Activated CD4-positive, alpha-beta memory T cell treated with anti-CD3 and anti-CD28 coated beads, Interleukin-2, amount 10 ng/mL, durations not matched to agents 7 days and 5 days (primary cell): ENCODE results near the gene LHFPL6. TPM values are rescaled to one million over a fixed set of nuclear protein-coding genes. Genes with fewer than 3 reads are reported as not detected.

ENCODE experiments used
- CTCF ChIA-PET: fragments of 350-600 bp; sonication (Branson Sonifier 250); formaldehyde crosslinking; loops from one replicate; lab custom pipeline; 2021; ENCODE audit warnings: antibody characterized with exemption, inconsistent platforms; lab: Charles Lee
- POLR2A ChIA-PET: fragments of 350-600 bp; sonication (Branson Sonifier 250); formaldehyde crosslinking; loops from one replicate; lab custom pipeline; 2021; ENCODE audit warnings: antibody characterized with exemption; lab: Charles Lee
- DNase-seq: peaks from one replicate; pipeline ENCODE4 v3.0.0-alpha.2; 2020
- H3K27ac Mint-ChIP-seq: one replicate; pipeline ENCODE4 v1.8.0; 2021; ENCODE audit warnings: mild to moderate bottlenecking, mixed read lengths
- H3K27me3 Mint-ChIP-seq: one replicate; pipeline ENCODE4 v1.8.0; 2021; ENCODE audit warnings: mixed read lengths
- H3K36me3 Mint-ChIP-seq: one replicate; pipeline ENCODE4 v1.8.0; 2021; ENCODE audit warnings: low read depth, mixed read lengths
- H3K4me1 Mint-ChIP-seq: one replicate; pipeline ENCODE4 v1.8.0; 2021; ENCODE audit warnings: mixed read lengths
- H3K4me3 Mint-ChIP-seq: one replicate; pipeline ENCODE4 v1.8.0; 2021; ENCODE audit warnings: mild to moderate bottlenecking, mixed read lengths
- H3K9me3 Mint-ChIP-seq: one replicate; pipeline ENCODE4 v1.8.0; 2021; ENCODE audit warnings: mixed read lengths
- total RNA-seq, 2 experiments: library from RNA; stranded (reverse); gene quantifications; one replicate each; pipeline ENCODE4 v1.2.3, GENCODE V29; 2021

Gene LHFPL6
- total RNA-seq, 2 experiments from 2014 or later: 1.1 to 1.2 TPM

DNA sequence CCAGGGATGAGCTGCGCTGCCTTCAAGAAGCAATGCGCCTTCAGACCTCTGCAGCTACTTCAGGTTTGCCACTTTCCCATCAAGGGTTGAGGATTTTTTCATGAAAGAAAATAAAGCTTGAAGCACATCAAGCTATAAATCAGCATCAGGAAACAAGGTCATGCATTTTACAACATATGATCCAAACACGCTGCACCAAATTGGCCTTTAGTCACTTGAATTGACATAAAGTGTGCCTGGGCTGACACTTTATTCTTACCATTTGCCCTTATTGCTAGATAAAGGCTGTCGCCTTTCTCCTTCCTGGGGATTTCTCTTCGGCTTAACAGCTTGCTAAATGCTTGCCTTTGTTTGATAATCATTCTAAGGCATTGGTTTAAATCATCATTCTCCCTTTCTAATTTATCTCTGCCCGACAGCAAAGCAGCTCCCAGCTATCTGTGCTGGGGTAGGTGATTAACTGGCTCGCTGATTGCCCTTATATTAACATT is 87.7 kb downstream of the LHFPL6 start:
- no peaks in the 10 kb centered on the region for H3K36me3 Mint-ChIP-seq
- DNase-seq: no peak
- no peaks in the 10 kb centered on the region for H3K9me3 Mint-ChIP-seq
- ChIA-PET CTCF (no interaction called here), POLR2A (no interaction called here)
- H3K4me1 Mint-ChIP-seq: no peaks in the 10 kb centered on the region
- H3K27me3 Mint-ChIP-seq: no peaks in the 10 kb centered on the region
- H3K27ac Mint-ChIP-seq: no peak overlapping the region
- H3K4me3 Mint-ChIP-seq: no peak overlapping the region

DNA sequence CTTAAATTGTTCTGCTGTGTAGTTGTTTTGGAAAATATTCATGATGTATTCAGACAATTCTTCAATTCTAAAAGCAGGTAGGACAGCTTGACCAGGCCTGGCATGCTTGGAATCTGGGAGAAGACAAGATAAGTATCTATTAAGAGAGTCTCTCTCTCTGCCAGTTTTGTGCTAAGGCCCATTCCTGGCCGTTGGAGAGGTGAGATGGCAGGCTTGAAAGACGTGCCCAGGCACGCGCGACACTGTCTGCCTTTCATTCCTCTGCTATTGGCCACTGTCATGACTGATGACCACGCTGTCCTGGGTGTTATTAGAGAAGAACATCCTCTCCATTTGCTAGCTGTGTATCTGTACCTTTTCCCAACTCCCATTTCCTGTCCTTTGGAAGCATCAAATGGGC is 90.3 kb downstream of the LHFPL6 start:
- no peaks in the 10 kb centered on the region for H3K36me3 Mint-ChIP-seq
- no peak overlapping the region for H3K27ac Mint-ChIP-seq
- no peaks in the 10 kb centered on the region for H3K4me1 Mint-ChIP-seq
- no peak for DNase-seq
- H3K9me3 Mint-ChIP-seq: no peaks in the 10 kb centered on the region
- POLR2A ChIA-PET: no interaction called here
- no peaks in the 10 kb centered on the region for H3K27me3 Mint-ChIP-seq
- H3K4me3 Mint-ChIP-seq: no peak overlapping the region
- CTCF ChIA-PET: no interaction called here

DNA sequence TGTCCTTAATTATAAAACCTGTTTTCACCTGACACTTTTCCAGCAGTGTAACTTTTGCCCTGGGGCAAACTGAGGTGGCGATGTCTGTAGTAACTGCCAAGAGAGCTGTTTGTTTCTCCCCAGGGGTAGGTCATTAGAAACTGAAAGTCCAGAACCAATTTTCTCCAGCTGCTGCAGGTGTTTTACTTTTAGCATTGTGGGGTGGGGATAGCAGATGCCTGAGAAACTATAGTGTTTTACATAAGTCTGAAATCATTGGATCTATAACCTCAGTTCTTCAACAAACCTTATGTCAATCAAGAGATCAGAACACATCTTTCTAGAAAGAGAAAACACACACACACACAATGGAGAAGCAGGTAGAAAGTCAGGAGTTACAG is 92.7 kb downstream of the LHFPL6 start:
- H3K4me3 Mint-ChIP-seq: no peak overlapping the region
- no peaks in the 10 kb centered on the region for H3K9me3 Mint-ChIP-seq
- ChIA-PET CTCF (no interaction called here), POLR2A (no interaction called here)
- no peaks in the 10 kb centered on the region for H3K4me1 Mint-ChIP-seq
- no peaks in the 10 kb centered on the region for H3K36me3 Mint-ChIP-seq
- H3K27me3 Mint-ChIP-seq: no peaks in the 10 kb centered on the region
- H3K27ac Mint-ChIP-seq: no peak overlapping the region
- DNase-seq: no peak

DNA sequence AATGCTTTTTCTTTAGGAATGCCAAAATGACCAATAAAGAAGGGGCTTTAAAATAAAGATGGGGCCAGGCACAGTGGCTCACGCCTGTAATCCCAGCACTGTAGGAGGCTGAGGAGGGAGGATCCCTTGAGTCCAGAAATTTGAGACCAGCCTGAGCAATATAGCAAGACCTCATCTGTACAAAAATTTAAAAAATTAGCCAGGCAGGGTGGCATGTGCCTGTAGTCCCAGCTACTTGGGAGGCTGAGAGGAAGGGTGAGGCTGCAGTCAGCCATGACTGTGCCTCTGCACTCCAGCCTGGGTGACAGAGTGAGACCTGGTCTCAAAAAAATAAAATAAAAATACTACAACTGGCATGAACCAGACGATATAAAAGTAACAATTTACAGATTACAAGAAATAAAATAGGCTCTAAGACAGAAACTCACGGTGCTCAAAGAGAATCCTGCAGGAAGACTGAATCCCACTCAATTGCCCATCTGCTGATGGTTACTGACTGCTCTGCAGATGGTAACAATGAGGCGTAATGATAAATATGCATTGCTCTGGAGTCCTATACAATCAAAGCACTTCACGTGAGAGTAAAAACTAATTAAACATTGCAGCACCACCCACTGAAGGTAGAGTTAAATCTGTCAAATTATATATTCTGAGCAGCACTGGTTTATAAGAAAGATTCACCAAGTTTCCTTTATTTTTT is 93.2 kb downstream of the LHFPL6 start:
- DNase-seq: no peak
- no peak overlapping the region for H3K4me3 Mint-ChIP-seq
- H3K9me3 Mint-ChIP-seq: no peaks in the 10 kb centered on the region
- CTCF ChIA-PET: no interaction called here
- no peaks in the 10 kb centered on the region for H3K36me3 Mint-ChIP-seq
- H3K27ac Mint-ChIP-seq: no peak overlapping the region
- POLR2A ChIA-PET: no interaction called here
- no peaks in the 10 kb centered on the region for H3K4me1 Mint-ChIP-seq
- no peaks in the 10 kb centered on the region for H3K27me3 Mint-ChIP-seq

DNA sequence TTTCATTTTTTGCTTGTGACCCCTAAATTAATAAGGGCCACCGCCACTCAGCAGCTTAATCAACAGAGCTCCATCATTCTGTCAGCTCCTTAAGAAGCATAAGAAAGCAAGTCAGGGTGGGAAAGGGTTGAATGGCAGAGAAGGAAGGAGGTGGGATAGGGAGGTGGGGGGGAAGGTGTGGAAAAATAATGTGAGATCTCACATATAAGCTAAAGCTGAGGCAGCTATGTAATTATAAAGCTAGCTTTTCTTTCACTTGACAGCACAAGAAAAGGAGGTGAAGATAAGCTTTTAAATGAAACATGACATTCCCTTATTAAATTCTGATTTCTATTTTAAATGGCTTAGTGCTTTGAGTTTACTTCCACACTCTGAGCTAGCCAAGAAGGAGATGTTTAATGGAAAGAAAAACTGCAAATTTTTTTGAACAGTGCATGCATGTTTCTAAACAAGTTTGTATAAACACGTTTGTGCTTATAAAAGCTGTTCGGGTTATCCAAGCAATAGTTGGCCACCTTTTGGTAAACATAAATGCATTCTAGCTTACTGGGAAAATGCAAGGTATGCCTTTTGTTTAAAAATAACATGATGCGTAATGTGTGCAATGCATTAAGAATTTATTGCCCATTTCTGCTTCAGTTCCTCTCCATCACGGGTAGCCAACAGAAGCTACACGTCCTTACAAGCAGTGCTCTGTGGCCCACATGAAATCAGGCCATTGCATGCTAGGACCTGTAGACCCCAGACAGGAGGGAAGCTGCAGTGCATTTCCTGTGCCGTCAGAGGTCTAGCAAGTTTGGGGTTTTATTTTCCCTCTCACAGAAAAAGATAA is 96.2 kb downstream of the LHFPL6 start:
- ChIA-PET POLR2A (no interaction called here), CTCF (no interaction called here)
- Mint-ChIP-seq H3K27me3 (peaks cover 2% of the 10 kb centered on the region), H3K36me3 (no peaks in the 10 kb centered on the region), H3K9me3 (no peaks in the 10 kb centered on the region), H3K4me1 (no peaks in the 10 kb centered on the region), H3K27ac (no peak overlapping the region), H3K4me3 (no peak overlapping the region)
- no peak for DNase-seq

DNA sequence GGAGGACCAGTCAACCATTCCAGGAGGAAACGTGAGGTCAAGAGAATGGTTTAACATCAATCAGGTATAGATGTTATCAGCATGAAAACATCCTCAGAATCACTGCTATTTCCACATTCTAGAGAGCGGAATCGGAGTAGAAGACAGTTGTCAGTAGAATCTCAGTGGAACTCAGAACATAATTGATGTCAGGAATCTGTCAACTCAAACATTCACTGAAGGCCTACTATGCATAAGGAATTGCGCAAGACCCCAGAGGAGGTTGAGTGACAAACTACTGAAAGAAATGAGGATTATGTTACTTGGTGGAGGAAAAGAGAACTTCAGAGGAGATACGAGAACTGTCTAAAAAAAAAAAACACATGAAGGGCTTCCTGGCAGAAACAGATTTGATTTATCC is 97.8 kb downstream of the LHFPL6 start:
- Mint-ChIP-seq H3K4me3 (no peak overlapping the region), H3K4me1 (no peaks in the 10 kb centered on the region), H3K27me3 (peaks cover 2% of the 10 kb centered on the region), H3K27ac (no peak overlapping the region), H3K36me3 (no peaks in the 10 kb centered on the region), H3K9me3 (no peaks in the 10 kb centered on the region)
- ChIA-PET CTCF (no interaction called here), POLR2A (no interaction called here)
- DNase-seq: no peak

DNA sequence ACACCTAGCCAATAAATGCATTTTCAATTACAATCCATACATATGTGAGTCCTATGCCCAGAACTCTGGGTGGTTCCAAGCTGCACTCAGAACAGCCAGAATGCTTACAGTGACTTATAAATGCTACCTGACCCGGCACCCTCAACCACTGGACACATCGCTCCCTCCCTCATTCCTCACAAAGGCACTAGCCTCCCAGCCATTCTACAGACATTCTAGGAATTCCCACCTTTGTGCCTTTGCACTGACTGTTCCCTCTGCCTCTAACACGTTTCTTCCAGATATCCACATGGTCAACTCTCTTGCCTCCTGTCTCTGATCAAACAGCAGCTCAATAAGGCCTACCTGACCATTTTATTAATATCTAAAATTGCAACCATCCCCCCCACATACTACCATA is 99.9 kb downstream of the LHFPL6 start:
- no peaks in the 10 kb centered on the region for H3K36me3 Mint-ChIP-seq
- no peak for DNase-seq
- POLR2A ChIA-PET: no interaction called here
- H3K27me3 Mint-ChIP-seq: peaks cover 2% of the 10 kb centered on the region
- no peak overlapping the region for H3K27ac Mint-ChIP-seq
- H3K4me3 Mint-ChIP-seq: no peak overlapping the region
- H3K9me3 Mint-ChIP-seq: no peaks in the 10 kb centered on the region
- CTCF ChIA-PET: no interaction called here
- H3K4me1 Mint-ChIP-seq: no peaks in the 10 kb centered on the region

DNA sequence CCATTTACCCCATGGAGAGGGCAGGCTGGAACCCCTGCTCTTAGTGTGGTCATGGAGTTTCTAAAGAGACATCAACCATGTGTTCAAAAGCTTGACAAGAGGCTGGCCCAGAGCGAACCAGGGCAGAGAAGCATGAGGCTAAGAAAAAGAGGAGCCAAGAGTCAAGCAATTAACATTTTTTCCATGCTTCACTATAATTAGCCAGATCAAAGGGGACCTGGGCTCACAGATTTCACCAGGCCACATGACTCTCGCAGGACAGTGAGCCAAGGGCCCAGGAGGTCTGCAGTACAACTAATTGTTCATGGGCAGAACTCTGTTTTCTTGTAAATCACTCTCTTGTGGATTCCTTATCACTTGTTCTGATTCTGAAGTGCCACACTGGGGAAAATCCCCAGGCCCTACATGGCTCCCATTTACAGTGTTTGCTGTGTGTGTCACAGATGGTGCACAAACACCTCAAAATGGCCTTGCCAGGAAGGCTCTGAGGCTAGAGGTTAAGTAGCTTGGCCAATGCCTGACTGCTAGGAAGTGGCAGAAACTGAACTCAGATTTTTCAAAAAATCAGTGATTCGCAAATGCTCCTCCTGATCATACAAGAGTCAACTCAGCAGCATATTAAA is 101.2 kb downstream of the LHFPL6 start:
- Mint-ChIP-seq H3K9me3 (no peaks in the 10 kb centered on the region), H3K27me3 (peaks cover 2% of the 10 kb centered on the region), H3K36me3 (no peaks in the 10 kb centered on the region), H3K27ac (no peak overlapping the region), H3K4me1 (no peaks in the 10 kb centered on the region), H3K4me3 (no peak overlapping the region)
- ChIA-PET POLR2A (no interaction called here), CTCF (no interaction called here)
- no peak for DNase-seq

DNA sequence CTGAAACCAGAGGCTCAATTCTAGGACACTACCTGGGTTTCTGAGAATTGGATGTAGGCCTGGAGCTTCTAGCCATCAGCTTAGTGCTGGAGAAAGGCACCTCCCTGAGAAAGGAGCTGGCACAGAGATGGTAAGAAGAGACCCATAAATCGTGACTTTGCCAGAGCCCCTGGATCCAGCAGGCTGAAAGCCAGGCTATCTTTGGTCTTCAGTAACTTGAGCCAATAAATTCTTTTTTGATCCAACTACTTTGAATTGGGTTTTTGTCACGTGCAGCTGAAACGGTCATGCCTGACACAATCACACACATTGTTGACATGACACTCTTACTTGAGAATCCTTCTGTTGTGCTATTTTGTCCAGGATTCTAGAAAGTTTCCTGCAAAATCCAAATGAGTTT is 103.4 kb downstream of the LHFPL6 start:
- no peak for DNase-seq
- Mint-ChIP-seq H3K27ac (no peak overlapping the region), H3K27me3 (peaks cover 2% of the 10 kb centered on the region), H3K36me3 (no peaks in the 10 kb centered on the region), H3K9me3 (no peaks in the 10 kb centered on the region), H3K4me1 (no peaks in the 10 kb centered on the region), H3K4me3 (no peak overlapping the region)
- ChIA-PET CTCF (no interaction called here), POLR2A (no interaction called here)

DNA sequence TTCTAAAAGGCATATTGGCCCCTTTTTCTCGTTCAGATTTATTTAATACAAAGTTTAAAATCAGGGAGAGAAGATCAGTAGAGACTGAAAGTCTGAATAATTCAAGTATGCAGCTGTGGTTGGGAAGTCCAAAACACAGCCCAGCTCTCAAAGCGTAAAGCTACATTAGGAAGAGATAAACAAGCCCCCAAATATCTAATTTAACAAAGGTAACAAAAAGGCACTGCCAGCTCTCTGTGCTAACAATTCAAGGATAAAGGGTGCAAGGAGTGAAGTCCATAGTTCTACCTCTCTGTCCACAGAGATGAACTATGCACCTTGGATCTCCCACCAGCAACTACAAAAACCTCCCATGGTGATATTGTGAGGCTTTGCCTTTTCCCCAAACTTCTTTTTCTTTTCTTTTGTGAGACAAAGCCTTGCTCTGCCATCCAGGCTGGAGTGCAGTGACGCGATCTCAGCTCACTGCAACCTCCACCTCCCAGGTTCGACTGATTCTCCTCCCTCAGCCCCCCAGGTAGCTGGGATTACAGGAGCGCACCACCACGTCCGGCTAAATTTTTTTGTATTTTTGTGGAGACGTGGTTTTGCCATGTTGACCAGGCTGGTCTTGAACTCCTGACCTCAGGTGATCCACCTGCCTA is 104.4 kb downstream of the LHFPL6 start:
- Mint-ChIP-seq H3K9me3 (no peaks in the 10 kb centered on the region), H3K27ac (no peak overlapping the region)
- POLR2A ChIA-PET: no interaction called here

DNA sequence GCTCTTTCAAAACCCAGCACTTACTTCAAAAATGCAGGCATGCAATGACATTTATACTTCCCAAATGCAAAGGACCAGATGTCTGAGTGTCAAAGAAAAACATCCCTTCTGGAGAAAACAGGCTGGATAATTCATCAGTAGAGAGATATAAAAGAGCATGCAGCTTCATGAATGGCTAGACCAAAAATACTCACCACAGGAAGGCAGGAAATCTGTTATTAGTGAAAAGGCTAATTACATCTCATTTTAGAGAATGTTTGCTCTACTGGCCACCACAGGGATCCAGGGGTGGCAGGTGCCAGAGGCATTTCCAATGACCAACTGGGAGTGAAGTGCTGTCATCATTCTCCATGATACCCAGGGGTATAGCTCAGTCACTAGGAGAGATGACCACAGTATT is 106.5 kb downstream of the LHFPL6 start:
- ChIA-PET POLR2A (no interaction called here), CTCF (no interaction called here)
- DNase-seq: no peak
- Mint-ChIP-seq H3K27ac (no peak overlapping the region), H3K4me1 (no peaks in the 10 kb centered on the region), H3K36me3 (no peaks in the 10 kb centered on the region), H3K9me3 (no peaks in the 10 kb centered on the region), H3K27me3 (no peaks in the 10 kb centered on the region), H3K4me3 (no peak overlapping the region)

More for the DNA sequence above, 104.4 kb downstream of the LHFPL6 start:
- no peaks in the 10 kb centered on the region for H3K4me1 Mint-ChIP-seq
- no peak overlapping the region for H3K4me3 Mint-ChIP-seq
- DNase-seq: no peak
- CTCF ChIA-PET: no interaction called here
- H3K27me3 Mint-ChIP-seq: no peaks in the 10 kb centered on the region
- H3K36me3 Mint-ChIP-seq: no peaks in the 10 kb centered on the region

DNA sequence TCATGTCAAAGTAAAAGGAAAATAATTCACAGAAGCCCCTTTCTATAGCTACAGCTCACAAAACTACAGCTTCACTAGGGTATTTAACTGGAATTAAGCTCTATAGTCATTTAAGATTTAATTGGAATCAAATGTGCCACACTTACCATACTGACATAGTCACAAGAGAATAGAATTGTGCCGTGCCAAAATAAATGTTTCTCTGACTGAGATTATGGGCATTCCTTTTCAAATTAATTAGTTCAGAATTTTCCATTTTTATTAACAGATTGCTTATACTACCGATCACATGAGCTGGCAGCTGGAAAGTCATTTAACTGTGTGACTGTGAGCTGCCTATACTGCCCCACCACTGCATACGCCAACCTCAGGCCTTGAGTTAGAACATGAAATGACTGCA is 108.4 kb downstream of the LHFPL6 start:
- ChIA-PET POLR2A (no interaction called here), CTCF (no interaction called here)
- peaks cover 5% of the 10 kb centered on the region for H3K27me3 Mint-ChIP-seq
- H3K4me3 Mint-ChIP-seq: no peak overlapping the region
- H3K27ac Mint-ChIP-seq: no peak overlapping the region
- no peak for DNase-seq
- no peaks in the 10 kb centered on the region for H3K36me3 Mint-ChIP-seq
- H3K4me1 Mint-ChIP-seq: no peaks in the 10 kb centered on the region
- no peaks in the 10 kb centered on the region for H3K9me3 Mint-ChIP-seq

DNA sequence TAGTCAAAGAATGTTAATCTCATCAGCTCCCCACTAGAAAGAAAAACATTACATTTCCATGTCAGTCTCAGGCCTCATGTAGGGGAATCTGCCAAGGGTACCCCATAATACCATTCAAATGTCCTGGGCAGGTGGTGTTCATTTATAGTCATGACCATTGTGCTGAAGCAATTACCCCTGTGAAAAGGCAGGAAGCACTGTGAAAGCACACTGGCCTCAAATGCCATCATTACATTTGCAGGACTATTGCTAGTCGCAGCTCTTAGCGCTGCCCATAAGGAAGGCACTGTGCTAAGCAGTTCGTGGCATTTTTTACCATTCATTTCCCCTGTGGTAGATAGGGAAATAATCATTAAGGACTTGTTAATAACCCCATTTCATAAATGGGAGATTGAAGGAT is 109.0 kb downstream of the LHFPL6 start:
- Mint-ChIP-seq H3K27ac (no peak overlapping the region), H3K9me3 (no peaks in the 10 kb centered on the region), H3K4me1 (no peaks in the 10 kb centered on the region), H3K27me3 (peaks cover 5% of the 10 kb centered on the region), H3K4me3 (no peak overlapping the region), H3K36me3 (no peaks in the 10 kb centered on the region)
- no peak for DNase-seq
- POLR2A ChIA-PET: no interaction called here
- CTCF ChIA-PET: no interaction called here
